Stimulated activated CD8-positive, alpha-beta memory T cell treated with anti-CD3 and anti-CD28 coated beads, Interleukin-7, amount 100 ng/mL, for 4 hours (primary cell): Measurements from ENCODE around the gene NAA16.
A peak's percentile ranks its signal among the peaks of the same experiment; 100 is the strongest.
"Not testable (repeated sequence)": the region's sequence is repeated elsewhere in the genome, so short reads cannot be mapped to it uniquely, and the experiment has no call there.

Experiments
- DNase-seq, 2 donors: peaks; one replicate each; pipeline ENCODE4 v3.0.0-alpha.2; 2020; ENCODE audit warnings: low read depth in 2 of 2

NAA16 gene

DNA sequence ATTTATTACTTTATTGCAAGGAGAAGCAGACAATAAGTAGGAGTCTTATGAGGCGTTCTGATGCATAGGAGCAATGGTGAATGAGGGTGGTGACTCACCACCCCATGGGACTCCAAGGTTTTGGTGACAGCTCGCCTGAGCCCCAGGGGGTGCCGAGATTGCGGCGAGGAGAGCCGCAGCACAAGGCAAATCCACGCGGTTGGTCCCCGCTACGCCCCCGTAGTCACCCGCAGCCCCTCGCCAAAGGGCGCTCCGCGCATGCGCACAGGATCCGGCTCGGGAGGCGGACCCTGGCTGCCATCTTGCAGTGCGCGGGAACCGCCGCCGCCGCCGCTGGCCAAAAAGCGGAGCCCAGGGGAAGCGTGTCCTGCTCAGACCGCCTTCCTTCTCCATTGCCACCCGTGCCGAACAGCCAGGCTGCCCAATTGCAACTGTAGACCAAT is at the start of gene NAA16:
NAA16 (plus strand) TSS at position 305 of the 443 bp plus-strand sequence. CDS start 262 bp downstream, outside the sequence.
- DNase-seq = peak; percentile 93 to 97

DNA sequence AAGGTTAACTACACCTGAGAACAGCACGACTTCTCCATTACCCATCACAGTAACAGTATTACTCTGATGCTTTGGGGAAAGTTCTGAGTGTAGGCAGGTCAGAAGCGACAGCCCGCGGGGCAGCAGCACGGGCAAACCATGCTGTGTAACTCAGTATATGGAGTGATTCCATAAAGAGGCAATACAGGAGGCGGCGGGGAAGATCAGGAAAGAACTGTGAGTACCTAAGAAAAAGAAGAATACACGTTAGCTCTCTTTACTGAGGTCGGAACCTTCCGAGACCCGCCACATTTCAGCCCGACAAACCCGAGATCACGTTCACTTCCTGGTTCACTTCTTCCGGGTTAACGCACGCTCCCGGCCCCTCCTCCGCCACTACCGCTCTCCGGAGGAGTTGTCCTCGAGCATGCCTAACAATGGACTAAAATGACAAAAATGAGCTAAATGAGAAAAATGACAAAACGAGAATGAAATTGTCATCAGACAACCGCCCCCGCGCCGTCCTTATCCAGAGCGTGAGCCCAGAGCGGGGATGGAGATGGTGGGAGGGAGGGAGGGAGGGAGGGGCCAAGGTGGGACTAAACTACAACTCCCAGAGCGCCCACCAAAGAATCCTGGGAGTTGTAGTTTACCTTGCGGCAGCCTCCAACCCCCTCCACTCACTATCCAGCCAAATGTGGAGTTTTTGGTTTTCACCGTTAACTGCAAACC is 47.7 kb upstream of the NAA16 start, which contains the start of gene MTRF1:
MTRF1 (minus strand) TSS at position 316 of the 711 bp plus-strand sequence. CDS start 2,669 bp downstream, outside the sequence.
- DNase-seq = peak; percentile 68 to 72

GRCh38 chr13:41267106-41267505 is 44.0 kb upstream of the NAA16 start:
- DNase-seq = no peak

DNA sequence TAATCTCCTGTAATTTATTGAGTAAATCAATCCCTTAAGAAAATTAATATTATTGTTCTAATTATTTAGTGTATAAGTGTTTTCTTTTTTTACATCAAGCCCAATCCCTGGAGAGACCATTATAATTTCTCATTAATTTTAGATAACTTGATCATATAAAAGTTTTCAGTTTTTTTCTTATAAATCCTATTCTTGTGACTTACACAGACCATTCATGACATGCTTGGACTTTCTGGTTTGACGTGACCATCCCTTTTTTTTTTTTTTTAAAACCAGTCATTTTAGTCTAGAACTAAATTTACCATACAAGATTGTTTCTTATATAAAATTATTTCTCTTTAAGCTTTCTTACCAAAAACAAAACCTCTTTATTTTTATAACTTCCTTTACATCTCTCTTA is 42.3 kb upstream of the NAA16 start:
- no peak for DNase-seq

GRCh38 chr13:41271456-41272285 is 39.4 kb upstream of the NAA16 start:
- no peak for DNase-seq

DNA sequence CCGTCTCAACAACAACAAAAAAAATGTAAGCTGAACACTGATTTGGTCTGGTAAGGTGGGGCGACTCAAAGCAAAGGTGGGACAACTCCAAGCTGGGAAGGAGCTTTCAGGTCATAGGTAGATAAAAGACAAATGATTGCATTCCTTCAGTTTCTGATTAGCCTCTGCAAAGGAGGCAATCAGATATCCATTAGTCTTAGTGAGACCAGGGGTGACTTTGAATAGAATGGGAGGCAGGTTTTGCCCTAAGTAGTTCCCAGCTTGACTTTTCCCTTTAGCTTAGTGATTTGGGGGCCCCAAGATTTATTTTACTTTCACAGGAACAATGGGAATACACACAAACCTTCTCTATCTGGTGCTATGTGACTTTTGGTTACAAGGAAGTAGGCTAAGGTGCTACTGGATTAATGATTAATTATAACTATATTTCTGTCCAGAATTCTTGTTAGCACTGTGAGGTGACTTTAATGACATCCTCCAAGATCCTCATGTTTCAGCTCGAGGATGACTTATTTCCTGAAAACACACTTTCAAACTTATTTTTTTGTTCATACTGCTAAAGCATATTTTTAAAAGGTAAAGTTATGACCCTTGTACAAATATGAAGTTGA is 37.1 kb upstream of the NAA16 start:
- DNase-seq = no peak

- no peak for DNase-seq
Measured at GRCh38 chr13:41274881-41275280, 36.2 kb upstream of the NAA16 start.

GRCh38 chr13:41276824-41277223 is 34.2 kb upstream of the NAA16 start:
- DNase-seq = no peak

DNA sequence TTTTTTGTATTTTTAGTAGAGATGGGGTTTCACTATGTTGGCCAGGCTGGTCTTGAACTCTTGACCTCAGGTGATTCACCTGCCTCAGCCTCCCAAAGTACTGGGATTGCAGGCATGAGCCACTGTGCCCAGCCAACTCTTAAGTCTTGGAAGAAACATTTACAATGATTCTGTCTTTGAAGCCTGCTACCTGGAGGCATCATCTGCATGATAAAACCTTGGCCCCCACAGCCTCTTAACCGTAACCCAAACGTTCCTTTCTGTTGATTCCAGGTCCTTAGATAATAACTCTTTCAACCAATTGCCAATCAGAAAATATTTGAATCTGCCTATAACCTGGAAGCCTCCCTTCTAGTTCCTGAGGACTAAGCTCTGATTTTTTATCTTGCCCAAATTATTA is 31.9 kb upstream of the NAA16 start:
- DNase-seq = not testable (repeated sequence)

DNA sequence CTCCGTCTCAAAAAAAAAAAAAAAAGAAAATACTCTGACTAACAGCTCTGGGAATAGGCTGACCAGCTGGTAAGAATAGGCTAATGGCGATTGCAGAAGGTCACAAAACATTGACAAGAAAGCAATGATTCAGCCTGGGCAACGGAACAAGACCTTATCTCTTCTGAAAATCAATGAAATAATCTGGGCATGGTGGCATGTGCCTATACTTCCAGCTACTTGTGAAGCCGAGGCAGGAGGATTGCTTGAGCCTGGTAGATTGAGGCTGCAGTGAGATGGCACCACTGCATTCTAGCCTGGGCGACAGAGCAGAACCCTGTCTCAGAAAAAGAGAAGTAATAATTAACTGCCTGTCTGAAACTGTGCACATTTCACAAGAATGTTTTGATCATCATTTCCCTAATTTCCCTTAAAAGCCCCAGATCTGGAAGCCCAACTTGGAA is 28.9 kb upstream of the NAA16 start:
- DNase-seq = no peak

GRCh38 chr13:41284512-41285288 is 26.4 kb upstream of the NAA16 start:
- no peak for DNase-seq

DNA sequence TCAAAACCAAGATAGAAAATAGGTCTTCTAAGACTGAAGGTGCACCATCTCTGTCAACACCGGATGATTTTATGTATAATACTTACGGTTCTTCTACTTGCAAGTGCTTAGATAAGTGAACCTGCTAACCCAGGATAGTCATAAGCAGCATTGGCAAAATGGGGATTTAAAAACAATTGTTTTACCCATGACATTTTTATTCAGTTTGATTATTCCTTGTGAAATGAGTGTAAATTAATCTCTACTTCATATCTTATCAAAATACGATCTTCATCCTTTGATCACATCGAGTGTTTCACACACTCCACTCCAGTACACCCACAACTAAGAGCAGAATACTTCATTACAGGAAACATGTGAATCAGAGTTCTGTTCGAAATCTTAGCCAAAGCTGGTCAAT is 24.7 kb upstream of the NAA16 start:
- DNase-seq = no peak

GRCh38 chr13:41289463-41289881 is 21.6 kb upstream of the NAA16 start:
- no peak for DNase-seq

DNA sequence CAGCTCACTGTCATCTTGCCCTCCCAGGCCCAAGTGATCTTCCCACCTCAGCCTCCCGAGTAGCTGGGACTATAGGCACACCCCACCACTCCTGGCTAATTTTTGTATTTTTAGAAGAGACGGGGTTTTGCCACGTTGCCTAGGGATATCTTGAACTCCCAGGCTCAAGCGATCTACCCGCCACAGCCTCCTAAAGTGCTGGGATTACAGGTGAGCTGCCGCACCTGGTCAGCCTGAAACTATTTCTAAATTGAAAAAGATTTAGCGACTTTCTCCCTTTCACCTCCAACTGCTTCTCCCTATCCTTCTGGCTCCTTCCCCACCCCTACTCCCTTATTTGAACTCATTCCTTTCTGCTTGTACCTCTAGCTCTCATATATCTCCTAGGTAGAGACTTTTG is 19.8 kb upstream of the NAA16 start:
- DNase-seq = no peak

- no peak for DNase-seq
Measured at GRCh38 chr13:41293272-41293671, 17.8 kb upstream of the NAA16 start.

- no peak for DNase-seq
Measured at GRCh38 chr13:41294914-41295313, 16.2 kb upstream of the NAA16 start.

DNA sequence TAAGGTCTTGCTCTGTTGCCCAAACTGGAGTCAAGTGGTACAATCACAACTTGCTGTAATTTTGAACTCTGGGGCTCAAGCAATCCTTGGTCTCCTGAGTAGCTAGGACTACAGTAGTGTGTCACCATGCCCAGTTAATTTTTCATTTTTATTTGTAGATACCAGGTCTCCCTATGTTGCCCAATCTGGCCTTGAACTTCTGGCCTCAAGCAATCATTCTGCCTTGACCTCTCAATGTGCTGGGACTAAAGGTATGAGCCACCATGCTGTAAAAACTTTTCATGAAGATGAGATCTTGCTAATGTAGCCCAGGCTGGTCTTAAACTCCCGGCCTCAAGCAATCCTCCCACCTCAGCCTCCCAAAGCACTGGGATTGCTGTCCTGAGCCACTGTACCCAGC is 15.1 kb upstream of the NAA16 start:
- no peak for DNase-seq

- DNase-seq = no peak
Measured at GRCh38 chr13:41296879-41297646, 14.0 kb upstream of the NAA16 start.

DNA sequence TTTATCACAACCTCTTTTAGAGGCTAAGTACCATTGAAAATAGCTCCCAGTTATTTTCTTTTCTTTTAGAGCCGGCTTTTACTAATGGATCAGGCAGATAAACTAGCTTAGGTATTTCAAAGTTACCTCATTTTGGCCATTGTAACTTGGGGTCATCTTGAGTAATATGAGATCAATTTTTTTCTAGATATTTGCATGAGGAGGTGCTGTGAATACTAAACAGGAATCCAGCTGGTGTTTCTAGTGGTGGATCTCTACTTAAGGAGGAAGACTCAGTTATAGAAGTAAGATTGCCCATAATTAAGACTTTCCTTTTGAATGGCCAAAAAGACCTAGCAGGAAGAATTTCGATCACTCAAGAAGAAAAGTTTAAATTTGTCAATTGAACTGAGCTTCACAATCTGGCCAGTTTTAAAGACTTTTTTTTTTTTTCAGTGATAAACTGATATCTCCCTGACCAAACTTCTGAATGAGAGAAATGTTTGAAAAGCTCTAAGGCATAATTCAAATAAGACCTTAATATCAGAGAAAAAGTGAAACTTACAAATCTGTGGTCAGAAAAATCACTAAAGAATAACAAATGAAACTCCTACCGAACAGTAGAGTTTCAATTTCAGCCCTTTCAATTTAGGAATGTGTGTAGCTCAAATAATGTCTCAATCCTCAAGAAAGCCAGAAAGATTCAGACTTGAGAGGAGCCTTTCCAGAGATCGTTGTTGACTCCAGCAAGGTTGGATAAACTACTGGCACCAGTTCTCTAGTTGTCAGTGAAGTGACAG is 11.6 kb upstream of the NAA16 start:
- DNase-seq = no peak

DNA sequence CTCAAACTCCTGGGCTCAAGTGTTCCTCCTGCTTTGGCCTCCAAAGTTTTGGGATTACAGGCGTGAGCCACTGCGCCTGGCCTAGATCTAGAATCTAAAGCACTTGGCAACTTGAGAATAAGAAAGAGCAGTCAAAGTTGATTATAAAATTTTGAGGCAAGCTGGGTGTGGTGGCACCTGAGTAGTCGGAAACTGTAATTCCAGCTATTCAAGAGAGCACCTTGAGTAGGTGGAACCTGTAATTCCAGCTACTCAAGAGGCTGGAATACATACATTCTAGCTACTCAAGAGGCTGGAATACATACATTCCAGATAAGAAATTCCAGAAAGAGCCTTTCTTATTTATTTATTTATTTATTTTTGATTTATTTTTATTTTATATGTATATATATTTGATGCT is 8.3 kb upstream of the NAA16 start:
- DNase-seq = no peak
